ENCODE results near the gene FLRT1.

- TF ChIP-seq POLR2AphosphoS5 (IDR thresholded peaks at IDR 0.05) (no peak), CTCF (IDR thresholded peaks at IDR 0.05) (no peak)
These were observed 49.4 kb downstream of the FLRT1 start for GRCh38 chr11:64084951-64085710.
